GM19455 (cell line): ENCODE data around the gene CHTOP.
"Not testable (repeated sequence)": the region's sequence is repeated elsewhere in the genome, so short reads cannot be mapped to it uniquely, and the experiment has no call there.

Experiments used
- ATAC-seq: cut with Tn5 transposase; IDR thresholded peaks from one replicate; pipeline ENCODE4 v1.9.1; 2021; ENCODE audit not compliant: unreplicated experiment

CHTOP gene

DNA sequence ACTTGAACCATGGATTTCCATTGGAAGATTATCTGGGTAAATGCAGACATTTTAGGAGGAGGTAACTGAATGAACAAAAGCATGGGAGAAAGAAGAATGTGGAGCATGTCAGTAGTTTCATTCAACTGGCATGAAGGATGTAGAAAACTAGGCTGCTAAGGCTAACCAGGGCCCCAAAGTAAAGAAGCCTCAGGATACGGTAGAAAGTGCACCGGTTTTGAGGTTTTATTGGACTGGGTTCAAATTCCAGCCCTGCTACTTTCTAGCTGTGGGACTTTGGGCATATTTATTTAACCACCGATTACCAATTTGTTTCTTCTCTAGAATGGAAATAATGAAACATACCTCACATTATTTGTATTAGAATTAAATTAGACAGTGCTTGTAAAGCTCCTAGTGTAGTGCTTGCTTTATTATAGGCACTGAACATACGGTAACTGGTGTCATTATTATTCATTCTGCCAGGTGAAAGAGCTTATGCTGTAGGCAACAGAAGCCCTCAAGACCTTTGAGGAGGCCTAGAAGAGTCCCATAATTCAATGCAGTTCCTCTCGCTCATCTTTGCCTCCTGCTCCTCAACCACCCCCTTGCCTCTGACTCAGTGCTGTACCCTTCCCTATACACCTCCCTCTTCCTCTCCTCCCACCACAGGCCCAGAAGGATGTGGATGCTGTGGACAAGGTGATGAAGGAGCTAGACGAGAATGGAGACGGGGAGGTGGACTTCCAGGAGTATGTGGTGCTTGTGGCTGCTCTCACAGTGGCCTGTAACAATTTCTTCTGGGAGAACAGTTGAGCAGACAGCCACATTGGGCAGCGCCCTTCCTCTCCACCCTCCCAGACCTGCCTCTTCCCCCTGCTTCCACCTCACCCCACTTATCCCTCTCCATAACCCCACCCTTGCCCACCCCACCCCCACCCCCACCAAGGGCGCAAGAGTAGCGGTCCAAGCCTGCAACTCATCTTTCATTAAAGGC lies 2.5 kb upstream of the CHTOP start:
- ATAC-seq, result no peak

GRCh38 chr1:153633161-153633753 lies 609 bp upstream of the CHTOP start:
- peak; percentile 5 for ATAC-seq

DNA sequence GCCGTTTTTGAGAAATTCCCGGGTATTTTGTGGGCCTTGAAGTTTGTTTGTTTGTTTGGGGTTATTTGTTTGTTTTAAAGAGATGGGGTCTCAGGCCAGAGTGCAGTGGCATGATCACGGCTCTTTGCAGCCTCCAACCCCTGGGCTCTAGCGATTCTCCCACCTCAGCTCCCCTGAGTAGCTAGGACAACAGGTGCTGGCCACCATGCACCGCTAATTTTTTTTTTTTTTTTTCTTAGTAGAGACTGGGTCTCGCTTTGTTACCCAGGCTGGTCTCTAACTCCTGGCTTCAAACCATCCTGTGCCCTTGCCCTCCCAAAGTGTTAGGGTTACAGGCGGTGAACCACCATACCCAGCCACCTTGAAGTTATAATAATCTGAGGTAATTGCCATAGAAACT lies 2.0 kb downstream of the CHTOP start:
- no peak for ATAC-seq

DNA sequence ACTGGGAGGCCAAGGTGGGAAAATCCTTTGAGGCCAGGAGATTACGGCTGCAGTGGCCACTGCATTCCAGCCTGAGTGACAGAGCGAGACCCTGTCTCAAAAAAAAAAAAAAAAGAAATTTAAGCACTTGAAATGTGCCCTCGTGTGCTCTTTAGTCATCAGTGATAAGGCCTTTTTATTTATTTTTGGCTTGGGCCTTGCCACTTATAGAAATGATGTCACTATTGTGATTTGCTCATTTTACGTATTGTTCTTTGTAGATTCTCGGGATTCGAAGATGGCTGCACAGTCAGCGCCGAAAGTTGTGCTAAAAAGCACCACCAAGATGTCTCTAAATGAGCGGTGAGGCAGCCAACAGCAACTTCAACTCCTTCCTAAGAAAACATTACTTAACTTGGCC lies 2.4 kb downstream of the CHTOP start:
- no peak for ATAC-seq

GRCh38 chr1:153638261-153638660 lies 4.4 kb downstream of the CHTOP start:
- ATAC-seq, result no peak

DNA sequence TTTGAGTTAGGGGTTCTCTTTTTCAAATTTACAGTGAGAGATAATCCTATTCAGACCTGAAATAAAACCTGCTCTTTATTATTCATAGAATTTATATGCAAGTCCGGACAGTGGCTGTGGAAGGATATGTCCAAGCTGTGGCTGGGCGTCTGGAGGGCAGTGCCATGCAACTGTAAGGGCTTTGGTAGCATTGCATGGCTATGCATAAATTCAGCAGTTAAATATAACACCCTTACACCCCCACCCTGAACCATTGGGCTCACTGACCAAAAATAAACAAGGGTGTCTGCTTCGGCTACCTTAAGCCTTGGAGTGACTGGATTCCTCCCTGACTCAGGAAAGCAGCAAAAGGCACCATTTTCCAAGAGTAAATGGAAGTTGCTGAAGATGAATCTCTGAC lies 5.4 kb downstream of the CHTOP start:
- no peak for ATAC-seq

GRCh38 chr1:153640213-153640612 lies 6.3 kb downstream of the CHTOP start:
- not testable (repeated sequence) for ATAC-seq

DNA sequence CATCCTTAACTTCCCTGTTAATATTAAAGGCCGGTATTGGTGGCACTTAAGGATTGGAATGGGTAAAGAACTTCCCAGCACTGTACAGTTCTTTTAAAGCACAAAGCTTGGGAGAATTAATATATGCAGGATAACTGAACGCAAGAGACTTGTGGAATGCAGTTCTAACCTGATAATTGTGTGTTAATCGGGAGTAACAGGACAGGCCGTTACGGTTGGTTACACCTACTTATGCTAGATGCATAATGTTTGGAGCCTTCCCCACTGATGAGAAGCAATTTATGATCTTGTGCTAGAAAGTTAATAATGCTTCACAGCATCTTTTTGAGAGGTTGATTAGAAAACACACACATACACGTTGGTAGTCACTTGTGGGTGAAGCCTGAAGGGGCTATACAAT lies 7.0 kb downstream of the CHTOP start:
- no peak for ATAC-seq

DNA sequence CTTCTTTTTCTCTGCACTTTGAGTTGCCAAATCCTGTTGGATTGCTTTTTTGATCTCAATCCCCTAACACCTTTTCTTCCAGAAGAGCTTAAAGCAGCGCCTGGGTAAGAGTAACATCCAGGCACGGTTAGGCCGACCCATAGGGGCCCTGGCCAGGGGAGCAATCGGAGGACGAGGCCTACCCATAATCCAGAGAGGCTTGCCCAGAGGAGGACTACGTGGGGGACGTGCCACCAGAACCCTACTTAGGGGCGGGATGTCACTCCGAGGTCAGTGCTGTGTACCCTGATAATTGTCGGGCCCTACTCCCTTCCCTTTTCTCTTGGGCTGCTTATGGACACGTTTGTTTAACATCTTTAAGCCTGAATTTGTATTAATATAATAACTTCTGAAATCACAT lies 8.3 kb downstream of the CHTOP start:
- no peak for ATAC-seq

DNA sequence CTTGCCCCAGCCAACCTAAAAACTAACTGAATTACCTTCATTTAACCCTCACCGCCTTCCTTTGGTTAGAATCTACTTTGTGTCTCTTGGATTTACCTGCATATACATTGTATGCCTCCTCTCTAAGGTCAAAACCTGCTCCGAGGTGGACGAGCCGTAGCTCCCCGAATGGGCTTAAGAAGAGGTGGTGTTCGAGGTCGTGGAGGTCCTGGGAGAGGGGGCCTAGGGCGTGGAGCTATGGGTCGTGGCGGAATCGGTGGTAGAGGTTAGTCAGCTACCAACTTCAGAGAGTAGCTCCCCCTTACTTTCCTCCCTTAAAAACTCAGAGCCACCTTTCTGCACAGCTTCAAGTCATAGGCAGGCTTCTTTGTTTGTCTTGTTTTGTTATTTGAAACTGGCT lies 9.2 kb downstream of the CHTOP start:
- no peak for ATAC-seq

GRCh38 chr1:153643816-153644215 lies 9.9 kb downstream of the CHTOP start:
- no peak for ATAC-seq

- ATAC-seq, result no peak
Observed at GRCh38 chr1:153646672-153647345, 12.9 kb downstream of the CHTOP start.

GRCh38 chr1:153647346-153647714 lies 13.5 kb downstream of the CHTOP start:
- ATAC-seq, result no peak

- no peak for ATAC-seq
Observed at GRCh38 chr1:153648000-153648643, 14.3 kb downstream of the CHTOP start.

- ATAC-seq, result no peak
Observed at GRCh38 chr1:153649137-153649862, 15.4 kb downstream of the CHTOP start.

DNA sequence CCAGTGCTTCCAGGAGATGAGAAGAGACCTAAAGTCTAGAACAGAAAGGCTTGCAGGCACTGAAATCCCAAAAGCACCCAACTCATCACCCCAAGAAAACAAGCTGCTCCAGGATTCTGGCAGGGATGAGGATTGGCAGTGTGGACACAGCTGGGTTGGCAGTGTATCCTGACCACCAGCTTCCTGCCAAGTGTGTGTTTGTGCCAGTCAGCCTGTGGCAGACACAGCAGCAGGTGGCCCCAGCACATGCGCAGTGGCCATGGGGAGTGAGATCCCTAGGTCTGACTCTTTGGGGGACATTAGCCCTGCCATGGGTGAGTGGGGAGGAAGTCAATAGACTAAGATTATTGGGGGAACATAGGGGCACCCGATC lies 16.0 kb downstream of the CHTOP start:
- no peak for ATAC-seq

DNA sequence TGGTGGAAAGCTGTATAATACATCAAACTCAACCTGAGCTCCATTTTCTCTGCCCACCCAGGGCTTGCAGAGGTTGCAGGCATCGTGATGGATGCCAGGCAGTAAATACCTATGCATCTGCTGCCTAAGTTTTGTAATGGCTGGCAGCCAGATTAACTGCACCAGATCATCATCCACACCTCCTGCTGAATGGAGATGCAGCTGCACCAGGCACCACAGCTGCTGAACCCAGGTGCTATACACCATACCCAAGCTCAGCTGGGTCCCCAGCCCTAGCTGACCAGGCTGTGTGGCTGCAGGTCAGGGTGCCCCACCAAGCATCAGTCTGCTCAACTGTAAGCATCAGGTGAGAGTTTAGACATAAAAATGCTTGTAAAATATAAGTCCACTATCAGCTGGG lies 17.9 kb downstream of the CHTOP start:
- no peak for ATAC-seq

GRCh38 chr1:153652805-153653500 lies 19.1 kb downstream of the CHTOP start:
- ATAC-seq, result no peak

DNA sequence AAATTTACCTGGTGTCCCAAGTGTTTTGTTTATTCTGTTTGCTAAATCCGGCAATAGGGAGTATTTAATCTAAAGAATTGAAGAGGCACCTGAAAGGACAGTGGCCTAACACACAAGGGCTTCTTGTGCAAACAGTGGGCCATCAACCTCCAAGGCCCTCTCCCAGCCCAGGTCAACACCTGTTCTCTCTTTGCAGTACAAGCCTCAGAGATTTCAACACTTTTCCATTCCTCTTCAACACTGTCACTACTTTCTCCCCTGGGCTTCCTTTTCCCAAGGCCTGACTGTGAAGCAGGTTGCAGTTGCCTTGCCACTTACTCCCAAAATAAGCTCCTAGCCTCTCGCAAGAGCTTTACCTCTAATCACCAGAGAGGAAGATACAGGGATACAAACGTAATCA lies 21.5 kb downstream of the CHTOP start:
- ATAC-seq, result no peak
